T-helper 2 cell treated with Interferon-gamma antibody and Interleukin-4, amounts not matched to agents 5 μg/mL and 100 μg/mL, for 36 hours (primary cell): ENCODE data around the gene LEO1.

Experiments
- DNase-seq: peaks from one replicate; pipeline ENCODE4 v3.0.0; 2021; ENCODE audit warnings: low spot score
- H3K27ac Mint-ChIP-seq: one replicate; pipeline ENCODE4 v1.8.0; 2021; ENCODE audit warnings: mild to moderate bottlenecking, mixed read lengths
- H3K27me3 Mint-ChIP-seq: one replicate; pipeline ENCODE4 v1.8.0; 2021; ENCODE audit warnings: low read depth, mixed read lengths
- H3K36me3 Mint-ChIP-seq: one replicate; pipeline ENCODE4 v1.8.0; 2021; ENCODE audit warnings: low read depth, mixed read lengths
- H3K4me1 Mint-ChIP-seq: one replicate; pipeline ENCODE4 v1.8.0; 2021; ENCODE audit warnings: low read depth, mixed read lengths
- H3K4me3 Mint-ChIP-seq: one replicate; pipeline ENCODE4 v1.8.0; 2022; ENCODE audit warnings: mild to moderate bottlenecking, moderate library complexity, mixed read lengths
- H3K9me3 Mint-ChIP-seq: one replicate; pipeline ENCODE4 v1.8.0; 2021; ENCODE audit warnings: mixed read lengths

Gene LEO1

DNA sequence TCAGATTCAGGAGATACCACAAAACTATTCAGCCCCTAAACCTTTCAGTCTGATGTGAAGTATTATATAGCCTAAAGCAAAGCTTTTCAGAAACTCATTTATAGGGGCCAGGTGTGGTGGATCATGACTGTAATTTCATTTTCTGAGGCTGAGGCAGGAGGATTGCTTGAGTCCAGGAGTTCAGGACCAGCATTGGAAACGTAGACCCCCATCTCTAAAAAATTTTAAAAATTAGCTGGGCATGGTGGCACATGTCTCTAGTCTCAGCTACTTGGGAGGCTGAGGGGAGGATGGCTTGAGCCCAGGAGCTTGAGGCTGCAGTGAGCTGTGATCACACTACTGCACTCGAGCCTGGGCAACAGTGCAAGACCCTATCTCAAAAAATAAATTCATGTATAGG lies 82.1 kb downstream of the LEO1 start:
- H3K4me3 Mint-ChIP-seq = no peak overlapping the region
- peaks cover 34% of the 10 kb centered on the region for H3K36me3 Mint-ChIP-seq
- no peak for DNase-seq
- peaks cover 1% of the 10 kb centered on the region for H3K4me1 Mint-ChIP-seq
- H3K9me3 Mint-ChIP-seq = no peaks in the 10 kb centered on the region
- H3K27me3 Mint-ChIP-seq = no peaks in the 10 kb centered on the region
- H3K27ac Mint-ChIP-seq = no peak overlapping the region

DNA sequence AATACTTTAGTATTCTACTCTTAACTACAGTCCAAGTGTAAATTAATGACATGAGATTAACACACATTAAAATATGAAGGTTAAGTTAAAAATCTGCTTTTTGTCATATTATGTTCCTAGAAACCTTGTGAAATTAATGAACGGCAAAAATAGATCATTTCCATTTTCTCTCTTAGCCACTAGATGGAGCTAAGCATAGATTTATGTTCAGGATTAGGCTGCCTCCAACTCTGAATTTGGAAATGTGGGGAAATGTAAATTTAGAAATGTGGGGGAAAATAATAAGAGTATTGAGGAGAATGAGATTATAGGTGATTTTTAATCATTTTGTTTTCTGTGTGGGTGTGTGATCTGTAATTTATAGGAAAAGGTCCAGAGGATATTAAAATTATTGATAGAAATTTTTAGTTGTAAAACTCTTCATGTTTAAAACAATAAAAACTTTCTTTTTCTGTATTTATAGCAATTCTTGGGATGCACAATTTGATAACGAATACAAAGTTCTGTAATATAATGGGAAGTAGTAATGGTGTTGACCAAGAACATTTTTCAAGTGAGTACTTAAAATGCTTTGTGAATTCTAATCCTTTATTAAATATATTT lies 82.9 kb downstream of the LEO1 start:
- H3K36me3 Mint-ChIP-seq = peaks cover 36% of the 10 kb centered on the region
- H3K27ac Mint-ChIP-seq = no peak overlapping the region
- DNase-seq = no peak
- H3K4me3 Mint-ChIP-seq = no peak overlapping the region
- H3K9me3 Mint-ChIP-seq = no peaks in the 10 kb centered on the region
- H3K27me3 Mint-ChIP-seq = no peaks in the 10 kb centered on the region
- H3K4me1 Mint-ChIP-seq = peaks cover 2% of the 10 kb centered on the region
